ENCODE measurements around the gene RGS4.

DNA sequence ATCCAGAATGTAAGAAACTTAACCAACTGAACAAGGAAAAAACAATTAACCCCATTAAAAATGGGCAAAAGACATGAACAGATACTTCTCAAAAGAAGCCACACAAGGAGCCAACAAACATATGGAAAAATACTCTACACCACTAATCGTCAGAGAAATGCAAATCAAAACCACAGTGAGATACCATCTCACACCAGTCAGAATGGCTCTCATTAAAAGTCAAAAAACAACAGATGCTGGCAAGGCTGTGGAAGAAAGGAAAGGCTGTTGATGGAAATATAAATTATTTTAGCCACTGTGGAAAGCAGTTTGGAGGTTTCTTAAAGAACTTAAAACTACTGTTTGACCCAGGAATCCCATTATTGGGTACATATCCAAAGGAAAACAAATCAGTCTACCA, 51.2 kb downstream of the RGS4 start:
- TF ChIP-seq, protein P1, sequence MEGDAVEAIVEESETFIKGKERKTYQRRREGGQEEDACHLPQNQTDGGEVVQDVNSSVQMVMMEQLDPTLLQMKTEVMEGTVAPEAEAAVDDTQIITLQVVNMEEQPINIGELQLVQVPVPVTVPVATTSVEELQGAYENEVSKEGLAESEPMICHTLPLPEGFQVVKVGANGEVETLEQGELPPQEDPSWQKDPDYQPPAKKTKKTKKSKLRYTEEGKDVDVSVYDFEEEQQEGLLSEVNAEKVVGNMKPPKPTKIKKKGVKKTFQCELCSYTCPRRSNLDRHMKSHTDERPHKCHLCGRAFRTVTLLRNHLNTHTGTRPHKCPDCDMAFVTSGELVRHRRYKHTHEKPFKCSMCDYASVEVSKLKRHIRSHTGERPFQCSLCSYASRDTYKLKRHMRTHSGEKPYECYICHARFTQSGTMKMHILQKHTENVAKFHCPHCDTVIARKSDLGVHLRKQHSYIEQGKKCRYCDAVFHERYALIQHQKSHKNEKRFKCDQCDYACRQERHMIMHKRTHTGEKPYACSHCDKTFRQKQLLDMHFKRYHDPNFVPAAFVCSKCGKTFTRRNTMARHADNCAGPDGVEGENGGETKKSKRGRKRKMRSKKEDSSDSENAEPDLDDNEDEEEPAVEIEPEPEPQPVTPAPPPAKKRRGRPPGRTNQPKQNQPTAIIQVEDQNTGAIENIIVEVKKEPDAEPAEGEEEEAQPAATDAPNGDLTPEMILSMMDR (IDR thresholded peaks at IDR 0.05), result no peak
- no peak for TF ChIP-seq POLR2A (IDR thresholded peaks at IDR 0.05)
